Mononuclear cell (primary cell): Measurements from ENCODE around the gene PCSK2. TPM values are rescaled to one million over a fixed set of nuclear protein-coding genes. Genes with fewer than 3 reads are reported as not detected.

ENCODE experiments used
- H3K27me3 ChIP-seq: 2 replicates; pipeline ENCODE4 v1.6.0; 2011; ENCODE audit warnings: low read length, control low read depth; ENCODE audit not compliant: insufficient read depth
- H3K4me1 ChIP-seq: 2 replicates; pipeline ENCODE4 v1.5.1; 2011; ENCODE audit warnings: mild to moderate bottlenecking, low read length, control low read depth; ENCODE audit not compliant: insufficient read depth
- H3K4me3 ChIP-seq: 2 replicates; pipeline ENCODE4 v1.5.1; 2011; ENCODE audit warnings: mild to moderate bottlenecking, low read length, moderate library complexity
- H3K9me3 ChIP-seq: 2 replicates; pipeline ENCODE4 v1.5.1; 2011; ENCODE audit warnings: low read depth, mild to moderate bottlenecking, control low read depth, low read length
- total RNA-seq: library from RNA; depleted of rRNA; stranded (reverse); fragments of >200 nt; gene quantifications from one replicate; pipeline ENCODE4 v1.2.3, GENCODE V29; 2012

The PCSK2 gene
- total RNA-seq, 1 donor, result not detected

GRCh38 chr20:17498641-17499040, 271.8 kb downstream of the PCSK2 start:
- Histone ChIP-seq H3K27me3 (no peaks in the 10 kb centered on the region), H3K9me3 (no peaks in the 10 kb centered on the region), H3K4me3 (no peak overlapping the region), H3K4me1 (peaks cover 3% of the 10 kb centered on the region)

- Histone ChIP-seq H3K9me3 (no peaks in the 10 kb centered on the region), H3K27me3 (no peaks in the 10 kb centered on the region), H3K4me1 (peaks cover 5% of the 10 kb centered on the region), H3K4me3 (no peak overlapping the region)
These were observed 272.2 kb downstream of the PCSK2 start for GRCh38 chr20:17499041-17499440.

- H3K4me1 ChIP-seq, result peaks cover 18% of the 10 kb centered on the region
- no peaks in the 10 kb centered on the region for H3K9me3 ChIP-seq
- H3K4me3 ChIP-seq, result no peak overlapping the region
- H3K27me3 ChIP-seq, result no peaks in the 10 kb centered on the region
These were observed 273.4 kb downstream of the PCSK2 start for GRCh38 chr20:17500271-17500670.

GRCh38 chr20:17500826-17501225, 274.0 kb downstream of the PCSK2 start:
- Histone ChIP-seq H3K9me3 (no peaks in the 10 kb centered on the region), H3K27me3 (no peaks in the 10 kb centered on the region), H3K4me1 (peaks cover 23% of the 10 kb centered on the region), H3K4me3 (no peak overlapping the region)

- Histone ChIP-seq H3K4me1 (peaks cover 30% of the 10 kb centered on the region), H3K4me3 (no peak overlapping the region), H3K27me3 (no peaks in the 10 kb centered on the region), H3K9me3 (no peaks in the 10 kb centered on the region)
These were observed 274.9 kb downstream of the PCSK2 start for GRCh38 chr20:17501701-17502100.

- Histone ChIP-seq H3K4me3 (no peak overlapping the region), H3K4me1 (peaks cover 33% of the 10 kb centered on the region), H3K9me3 (no peaks in the 10 kb centered on the region), H3K27me3 (no peaks in the 10 kb centered on the region)
These were observed 275.3 kb downstream of the PCSK2 start for GRCh38 chr20:17502105-17502504.

- Histone ChIP-seq H3K27me3 (no peaks in the 10 kb centered on the region), H3K4me1 (peaks cover 33% of the 10 kb centered on the region), H3K4me3 (no peak overlapping the region), H3K9me3 (no peaks in the 10 kb centered on the region)
These were observed 276.6 kb downstream of the PCSK2 start for GRCh38 chr20:17503301-17504065.

GRCh38 chr20:17504066-17504897, 277.4 kb downstream of the PCSK2 start:
- Histone ChIP-seq H3K27me3 (no peaks in the 10 kb centered on the region), H3K4me1 (peaks cover 33% of the 10 kb centered on the region), H3K9me3 (no peaks in the 10 kb centered on the region), H3K4me3 (peak overlapping the region; percentile 39)

GRCh38 chr20:17504898-17505635, 278.2 kb downstream of the PCSK2 start:
- H3K4me1 ChIP-seq, result peaks cover 33% of the 10 kb centered on the region
- H3K4me3 ChIP-seq, result peak overlapping the region; percentile 39
- no peaks in the 10 kb centered on the region for H3K9me3 ChIP-seq
- no peaks in the 10 kb centered on the region for H3K27me3 ChIP-seq

- Histone ChIP-seq H3K4me3 (no peak overlapping the region), H3K4me1 (peaks cover 33% of the 10 kb centered on the region), H3K9me3 (no peaks in the 10 kb centered on the region)
These were observed 279.0 kb downstream of the PCSK2 start for GRCh38 chr20:17505636-17506517.

GRCh38 chr20:17507032-17507431, 280.2 kb downstream of the PCSK2 start:
- Histone ChIP-seq H3K4me1 (peaks cover 38% of the 10 kb centered on the region), H3K9me3 (no peaks in the 10 kb centered on the region), H3K27me3 (no peaks in the 10 kb centered on the region), H3K4me3 (no peak overlapping the region)

More at GRCh38 chr20:17505636-17506517, 279.0 kb downstream of the PCSK2 start:
- no peaks in the 10 kb centered on the region for H3K27me3 ChIP-seq

- Histone ChIP-seq H3K4me3 (no peak overlapping the region), H3K9me3 (no peaks in the 10 kb centered on the region), H3K4me1 (peaks cover 39% of the 10 kb centered on the region)
These were observed 280.7 kb downstream of the PCSK2 start for GRCh38 chr20:17507531-17507930.

GRCh38 chr20:17508756-17509155, 281.9 kb downstream of the PCSK2 start:
- H3K4me1 ChIP-seq, result peaks cover 35% of the 10 kb centered on the region
- no peak overlapping the region for H3K4me3 ChIP-seq
- no peaks in the 10 kb centered on the region for H3K9me3 ChIP-seq
- H3K27me3 ChIP-seq, result no peaks in the 10 kb centered on the region

More at GRCh38 chr20:17507531-17507930, 280.7 kb downstream of the PCSK2 start:
- H3K27me3 ChIP-seq, result no peaks in the 10 kb centered on the region

GRCh38 chr20:17510548-17510947, 283.7 kb downstream of the PCSK2 start:
- no peaks in the 10 kb centered on the region for H3K9me3 ChIP-seq
- no peaks in the 10 kb centered on the region for H3K27me3 ChIP-seq
- H3K4me3 ChIP-seq, result no peak overlapping the region
- H3K4me1 ChIP-seq, result peaks cover 18% of the 10 kb centered on the region
